ENCODE data around the gene OR4K13.

Gene OR4K13

DNA sequence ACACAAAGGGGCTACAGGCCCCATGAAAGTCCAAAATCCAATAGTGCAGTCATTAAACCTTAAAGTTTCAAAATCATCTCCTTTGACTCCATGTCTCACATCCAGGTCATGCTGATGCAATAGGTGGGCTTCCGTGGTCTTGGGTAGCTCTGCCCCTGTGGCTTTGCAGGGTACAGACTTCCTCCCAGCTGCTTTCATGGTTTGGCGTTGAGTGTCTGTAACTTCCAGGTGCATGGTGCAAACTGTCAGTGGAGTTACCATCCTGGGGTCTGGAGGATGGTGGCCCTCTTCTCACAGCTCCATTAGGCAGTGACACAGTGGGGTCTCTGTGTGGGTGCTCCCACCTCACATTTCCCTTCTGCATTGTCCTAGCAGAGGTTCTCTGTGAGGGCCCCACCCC is 42.4 kb downstream of the OR4K13 start:
- Histone ChIP-seq H3K9ac (ENCODE audit: low read length in 5 of 5) (no peak overlapping the region), H3K27me3 (ENCODE audit: control insufficient read depth in 5 of 5, insufficient read depth in 4 of 5, low read length in 5 of 5) (no peaks in the 10 kb centered on the region), H3K4me3 (ENCODE audit: low read depth in 1 of 5, low read length in 5 of 5) (no peak overlapping the region), H3K27ac (ENCODE audit: low read depth, low read length) (no peak overlapping the region), H3K4me1 (ENCODE audit: control insufficient read depth in 5 of 5, insufficient read depth in 5 of 5, low read length in 5 of 5) (no peaks in the 10 kb centered on the region), H3K9me3 (ENCODE audit: control insufficient read depth in 5 of 5, low read length in 5 of 5) (peaks cover 0 to 3% (median 0%) of the 10 kb centered on the region in 5 donors), H3K36me3 (ENCODE audit: control insufficient read depth in 5 of 5, insufficient read depth in 5 of 5, low read length in 5 of 5) (no peaks in the 10 kb centered on the region)
